GM12878 (cell line): ENCODE measurements around the gene ZNF792. TPM values are rescaled to one million over a fixed set of nuclear protein-coding genes. Genes with fewer than 3 reads are reported as not detected.

Experiments
- ATAC-seq: fragments of 200-7000 bp; cut with Tn5 transposase; 3 replicates; pipeline ENCODE4 v1.9.1; 2020; ENCODE audit warnings: mild to moderate bottlenecking, moderate library complexity
- BruUV-seq: library from RNA; stranded (reverse); fragments of 400-500 nt; replicated peaks from 2 replicates; lab custom pipeline; 2021; lab: Mats Ljungman, UMichigan
- CTCF ChIA-PET: fragments of 300-600 bp; sonication (Branson Sonifier 250); formaldehyde crosslinking; extraction: SDS; loops from one replicate; lab custom pipeline; 2021; ENCODE audit warnings: inconsistent platforms; lab: Yijun Ruan, JAX
- POLR2A ChIA-PET: fragments of 350-600 bp; formaldehyde crosslinking; extraction: SDS; loops from one replicate; lab custom pipeline; 2021; ENCODE audit warnings: inconsistent platforms; lab: Charles Lee
- RAD21 ChIA-PET: fragments of 300-600 bp; sonication (Branson Sonifier 250); formaldehyde crosslinking; loops from one replicate; lab custom pipeline; 2023; ENCODE audit warnings: antibody characterized with exemption; ENCODE audit not compliant: unreplicated experiment; lab: Charles Lee
- SMC1A ChIA-PET: fragments of 300-600 bp; sonication (Branson Sonifier 250); formaldehyde crosslinking; loops from one replicate; lab custom pipeline; 2023; ENCODE audit not compliant: unreplicated experiment, uncharacterized antibody; lab: Charles Lee
- DNase-seq: peaks from one replicate; pipeline ENCODE4 v3.0.0-alpha.2; 2011; ENCODE audit warnings: low read depth, low spot score
- FAIRE-seq: peaks from 3 replicates; lab custom pipeline; 2011; peaks lifted over from hg19 to GRCh38; lab: Jason Lieb, UNC
- H2AFZ ChIP-seq: 2 replicates; pipeline ENCODE4 v1.6.0; 2011; ENCODE audit warnings: low read depth, low read length, control low read depth; ENCODE audit not compliant: control insufficient read depth
- H3K27ac ChIP-seq: 2 replicates; pipeline ENCODE4 v1.5.1; 2011; ENCODE audit warnings: control low read depth; ENCODE audit not compliant: control insufficient read depth, insufficient read depth
- H3K27me3 ChIP-seq, 2 experiments: replicated peaks in 1 of 2; 2 replicates each; pipeline versions ENCODE4 v1.6.0 to v1.6.1; 2011; ENCODE audit warnings: low read length in 1 of 2; ENCODE audit not compliant: control insufficient read depth in 2 of 2, insufficient read depth in 2 of 2
- H3K36me3 ChIP-seq, 2 experiments: 2 replicates each; pipeline ENCODE4 v1.5.1; 2011; ENCODE audit warnings: low read length in 1 of 2; ENCODE audit not compliant: control insufficient read depth in 2 of 2, insufficient read depth in 2 of 2
- H3K4me1 ChIP-seq: 2 replicates; pipeline ENCODE4 v1.6.1; 2011; ENCODE audit warnings: mild to moderate bottlenecking, low read length, moderate library complexity, mixed read lengths; ENCODE audit not compliant: control insufficient read depth, insufficient read depth
- H3K4me2 ChIP-seq: 2 replicates; pipeline ENCODE4 v1.6.0; 2011; ENCODE audit warnings: control low read depth; ENCODE audit not compliant: control insufficient read depth, insufficient read depth
- H3K4me3 ChIP-seq: fragments of 200-600 bp; sonication (generic); 2 replicates; pipeline ENCODE4 v1.5.1; 2016
- H3K79me2 ChIP-seq: 2 replicates; pipeline ENCODE4 v1.6.0; 2011; ENCODE audit warnings: low read length; ENCODE audit not compliant: control insufficient read depth, insufficient read depth
- H3K9ac ChIP-seq: 2 replicates; pipeline ENCODE4 v1.8.0; 2011; ENCODE audit warnings: low read length, control low read depth, mixed read lengths; ENCODE audit not compliant: control insufficient read depth, insufficient read depth
- H3K9me3 ChIP-seq: replicated peaks from 3 replicates; pipeline ENCODE4 v1.5.1; 2011; ENCODE audit warnings: mild to moderate bottlenecking, low read length; ENCODE audit not compliant: control insufficient read depth, insufficient read depth
- H4K20me1 ChIP-seq: 2 replicates; pipeline ENCODE4 v1.6.0; 2011; ENCODE audit not compliant: control insufficient read depth, insufficient read depth
- BACH1 ChIP-seq: fragments of 450-650 bp; IDR thresholded peaks from 2 replicates; pipeline ENCODE4 v1.6.1; 2017; ENCODE audit warnings: mild to moderate bottlenecking, borderline replicate concordance
- CBX5 ChIP-seq: sonication (generic); IDR thresholded peaks from 2 replicates; pipeline ENCODE4 v1.6.1; 2016; ENCODE audit warnings: low read depth, moderate library complexity, mild to moderate bottlenecking, inconsistent platforms
- IKZF1 ChIP-seq: fragments of 450-650 bp; conservative IDR thresholded peaks from 2 replicates; pipeline ENCODE4 v1.6.1; 2017; ENCODE audit warnings: antibody characterized with exemption, mild to moderate bottlenecking
- MEF2A ChIP-seq: IDR thresholded peaks from 2 replicates; pipeline ENCODE4 v1.6.1; 2011; ENCODE audit warnings: low read depth, mild to moderate bottlenecking, low read length, moderate library complexity; ENCODE audit not compliant: insufficient read depth
- MTA2 ChIP-seq: fragments of 450-650 bp; IDR thresholded peaks from 2 replicates; pipeline ENCODE4 v1.6.1; 2016; ENCODE audit warnings: low read depth, mild to moderate bottlenecking, moderate library complexity
- MXI1 ChIP-seq: fragments of 150-350 bp; IDR thresholded peaks from 2 replicates; pipeline ENCODE4 v1.6.1; 2011; ENCODE audit warnings: low read depth, mild to moderate bottlenecking, inconsistent platforms, low read length, improper control_type of control experiment
- MYB ChIP-seq: fragments of 150-350 bp; IDR thresholded peaks from 2 replicates; pipeline ENCODE4 v1.6.1; 2014; ENCODE audit warnings: mild to moderate bottlenecking, low read depth, low read length, borderline replicate concordance
- NFXL1 ChIP-seq: fragments of 450-650 bp; IDR thresholded peaks from 2 replicates; pipeline ENCODE4 v1.6.1; 2017; ENCODE audit warnings: antibody characterized with exemption, mild to moderate bottlenecking, borderline replicate concordance
- NFYB ChIP-seq: IDR thresholded peaks from 2 replicates; pipeline ENCODE4 v1.6.1; 2011; ENCODE audit warnings: low read depth, mild to moderate bottlenecking, low read length, improper control_type of control experiment, moderate library complexity; ENCODE audit not compliant: insufficient read depth
- NR2C1 ChIP-seq: fragments of 450-650 bp; IDR thresholded peaks from 2 replicates; pipeline ENCODE4 v1.6.1; 2017; ENCODE audit warnings: antibody characterized with exemption, mild to moderate bottlenecking, moderate library complexity
- NR2C2 ChIP-seq: IDR thresholded peaks from 2 replicates; pipeline ENCODE4 v1.6.1; 2011; ENCODE audit warnings: borderline replicate concordance, low read depth; ENCODE audit not compliant: control insufficient read depth, insufficient read length
- NR2F1 ChIP-seq: fragments of 450-650 bp; conservative IDR thresholded peaks from 2 replicates; pipeline ENCODE4 v1.6.1; 2017; ENCODE audit warnings: mild to moderate bottlenecking
- POLR2A ChIP-seq: IDR thresholded peaks from 2 replicates; pipeline ENCODE4 v1.6.1; 2011; ENCODE audit warnings: low read depth, mild to moderate bottlenecking, low read length
- RFX5 ChIP-seq: IDR thresholded peaks from 2 replicates; pipeline ENCODE4 v1.6.1; 2011; ENCODE audit warnings: low read depth, low read length, improper control_type of control experiment
- TCF3 ChIP-seq: IDR thresholded peaks from 2 replicates; pipeline ENCODE4 v1.6.1; 2012; ENCODE audit warnings: low read depth, mild to moderate bottlenecking, low read length, borderline replicate concordance; ENCODE audit not compliant: insufficient read depth
- TCF7 ChIP-seq: IDR thresholded peaks from 2 replicates; pipeline ENCODE4 v1.6.1; 2014; ENCODE audit warnings: antibody characterized with exemption, borderline replicate concordance
- USF1 ChIP-seq: IDR thresholded peaks from 2 replicates; pipeline ENCODE4 v1.6.1; 2011; ENCODE audit warnings: borderline replicate concordance, low read depth, mild to moderate bottlenecking, moderate library complexity, mixed read lengths, low read length; ENCODE audit not compliant: insufficient read depth; ENCODE audit errors: extremely low read length
- YY1 ChIP-seq: IDR thresholded peaks from 2 replicates; pipeline ENCODE4 v1.6.1; 2011; ENCODE audit warnings: low read depth, mild to moderate bottlenecking, low read length
- ZNF24 ChIP-seq: fragments of 450-650 bp; IDR thresholded peaks from 2 replicates; pipeline ENCODE4 v1.6.1; 2017; ENCODE audit warnings: antibody characterized with exemption, mild to moderate bottlenecking
- WGBS: methylation state at CpG from one replicate; pipeline ENCODE4 v1.1.6; 2016; ENCODE audit warnings: low lambda C conversion rate; ENCODE audit not compliant: insufficient replicate concordance, insufficient coverage; ENCODE audit errors: missing lambda C conversion rate; 5-methylcytosine and 5-hydroxymethylcytosine counted together
- in situ Hi-C: fragments of 300-500 bp; cut with MboI; formaldehyde crosslinking; loops from 9 replicates; pipeline ENCODE4 v1.14.3; 2018; ENCODE audit warnings: mixed read lengths
- intact Hi-C: fragments of 100-400 bp; cut with micrococcal nuclease; formaldehyde crosslinking; loops from one replicate; pipeline ENCODE4 v1.14.2; 2022; ENCODE audit not compliant: unreplicated experiment
- polyA plus RNA-seq, 11 experiments: library from polyadenylated mRNA; depleted of rRNA in 4 of 11; unstranded in 6 of 11; stranded (reverse) in 5 of 11; fragments of >200 nt; fragmentation: Nextera tagmentation in 4 of 11; fragmentation: Illumina TruSeq in 1 of 11; extraction: Ambion mirVana in 4 of 11; extraction: Trizol in 1 of 11; gene quantifications; 1 replicate in 1 of 11; 2 replicates in 10 of 11; pipeline versions ENCODE4 v1.2.1 to v1.2.3, GENCODE V29; 2011 to 2016; ENCODE audit warnings: inconsistent platforms in 2 of 11, missing spikeins in 2 of 11, low read depth in 1 of 11
- total RNA-seq, 4 experiments: library from RNA; depleted of rRNA in 3 of 4; stranded (reverse); fragments of >200 nt in 3 of 4; fragmentation: Illumina TruSeq in 1 of 4; extraction: Trizol in 1 of 4; gene quantifications; 2 replicates each; pipeline versions ENCODE4 v1.2.1 to v1.2.3, GENCODE V29; 2013 to 2021
- TF ChIP-seq, protein P1 (sequence below): IDR thresholded peaks from 2 replicates; pipeline ENCODE4 v1.6.1; 2012; ENCODE audit warnings: low read depth, low read length, improper control_type of control experiment
- TF ChIP-seq, protein P2 (sequence below): fragments of 450-650 bp; IDR thresholded peaks from 2 replicates; pipeline ENCODE4 v1.6.1; 2017; ENCODE audit warnings: mild to moderate bottlenecking

Gene ZNF792
- total and polyA plus RNA-seq, 10 of the 15 experiments (the other 5 are each of a cell fraction or from before 2014, with no cell fraction given) = 0.53 to 4.8 (median 1.3) TPM

DNA sequence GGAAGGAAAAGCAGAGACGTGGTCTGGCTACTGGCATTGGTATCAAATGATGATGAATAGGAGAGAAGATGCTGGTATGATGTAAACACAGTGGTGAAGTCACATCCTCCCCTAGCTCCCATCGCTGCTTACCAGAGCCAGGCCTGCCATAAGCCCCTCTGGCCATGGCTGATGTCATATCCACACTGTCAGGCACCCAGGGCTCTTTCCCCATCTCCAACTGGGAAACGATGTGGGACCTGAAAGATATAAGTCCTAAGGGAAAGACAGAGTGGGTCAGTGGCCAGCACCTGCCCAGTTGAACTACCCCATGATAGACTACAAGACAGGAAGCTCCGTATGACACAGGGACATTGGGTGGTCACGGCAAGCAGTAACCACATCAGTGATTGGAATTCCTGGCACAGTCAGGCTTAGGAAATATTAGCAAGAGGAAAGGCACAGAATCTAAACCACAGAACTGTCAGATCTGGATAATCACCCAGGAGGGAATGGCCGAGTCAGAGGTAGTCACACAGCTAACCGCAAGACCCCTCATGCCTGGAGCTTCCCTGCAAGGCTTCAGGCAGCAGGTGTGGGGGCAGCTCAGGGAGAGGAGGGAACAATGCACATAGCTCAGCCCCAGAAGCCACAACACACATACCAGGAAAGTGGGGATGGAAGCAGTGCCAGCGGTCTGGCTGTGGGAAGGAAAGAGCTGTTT, 3.8 kb downstream of the ZNF792 start (continued):
- no peak for TF ChIP-seq MEF2A
- TF ChIP-seq ZNF24 = no peak
- no peak for TF ChIP-seq NR2F1
- TF ChIP-seq RFX5 = no peak
- TF ChIP-seq, protein P1, sequence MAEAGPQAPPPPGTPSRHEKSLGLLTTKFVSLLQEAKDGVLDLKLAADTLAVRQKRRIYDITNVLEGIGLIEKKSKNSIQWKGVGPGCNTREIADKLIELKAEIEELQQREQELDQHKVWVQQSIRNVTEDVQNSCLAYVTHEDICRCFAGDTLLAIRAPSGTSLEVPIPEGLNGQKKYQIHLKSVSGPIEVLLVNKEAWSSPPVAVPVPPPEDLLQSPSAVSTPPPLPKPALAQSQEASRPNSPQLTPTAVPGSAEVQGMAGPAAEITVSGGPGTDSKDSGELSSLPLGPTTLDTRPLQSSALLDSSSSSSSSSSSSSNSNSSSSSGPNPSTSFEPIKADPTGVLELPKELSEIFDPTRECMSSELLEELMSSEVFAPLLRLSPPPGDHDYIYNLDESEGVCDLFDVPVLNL = no peak
- TF ChIP-seq POLR2A = no peak

GRCh38 chr19:34959021-34959420, 5.0 kb downstream of the ZNF792 start:
- Histone ChIP-seq H2AFZ (no peak overlapping the region), H3K4me2 (no peak overlapping the region), H3K9ac (no peak overlapping the region), H3K4me3 (no peak overlapping the region), H3K79me2 (peaks cover 7% of the 10 kb centered on the region), H3K9me3 (peaks cover 44% of the 10 kb centered on the region), H3K27ac (no peak overlapping the region), H3K27me3 (no peaks in the 10 kb centered on the region), H3K36me3 (peaks cover 10 to 12% of the 10 kb centered on the region in 2 experiments; a peak in 3 of 4 replicates), H3K4me1 (peaks cover 4% of the 10 kb centered on the region), H4K20me1 (no peaks in the 10 kb centered on the region)
- DNase-seq (no peak), ATAC-seq (no peak), FAIRE-seq (no peak)
- SMC1A ChIA-PET = no interaction called here
- in situ Hi-C loops = loop anchor here (25.0 kb wide), 1 partner anchor 1403 kb away; no protein-coding TSS in a partner anchor
- POLR2A ChIA-PET = no interaction called here
- CTCF ChIA-PET = no interaction called here
- WGBS = 89% methylated on average over 7 of the region's 7 CpGs
- TF ChIP-seq MYB = no peak
- no peak for TF ChIP-seq MTA2
- TF ChIP-seq NFXL1 = no peak
- no peak for TF ChIP-seq NR2C1
- no peak for TF ChIP-seq TCF3
- TF ChIP-seq TCF7 = no peak
- TF ChIP-seq USF1 = no peak
- TF ChIP-seq YY1 = no peak
- no peak for TF ChIP-seq NFYB
- TF ChIP-seq IKZF1 = no peak
- no peak for TF ChIP-seq CBX5
- TF ChIP-seq MXI1 = no peak
- TF ChIP-seq NR2C2 = no peak
- no peak for TF ChIP-seq BACH1
- no peak for TF ChIP-seq NR2F1
- TF ChIP-seq, protein P2, sequence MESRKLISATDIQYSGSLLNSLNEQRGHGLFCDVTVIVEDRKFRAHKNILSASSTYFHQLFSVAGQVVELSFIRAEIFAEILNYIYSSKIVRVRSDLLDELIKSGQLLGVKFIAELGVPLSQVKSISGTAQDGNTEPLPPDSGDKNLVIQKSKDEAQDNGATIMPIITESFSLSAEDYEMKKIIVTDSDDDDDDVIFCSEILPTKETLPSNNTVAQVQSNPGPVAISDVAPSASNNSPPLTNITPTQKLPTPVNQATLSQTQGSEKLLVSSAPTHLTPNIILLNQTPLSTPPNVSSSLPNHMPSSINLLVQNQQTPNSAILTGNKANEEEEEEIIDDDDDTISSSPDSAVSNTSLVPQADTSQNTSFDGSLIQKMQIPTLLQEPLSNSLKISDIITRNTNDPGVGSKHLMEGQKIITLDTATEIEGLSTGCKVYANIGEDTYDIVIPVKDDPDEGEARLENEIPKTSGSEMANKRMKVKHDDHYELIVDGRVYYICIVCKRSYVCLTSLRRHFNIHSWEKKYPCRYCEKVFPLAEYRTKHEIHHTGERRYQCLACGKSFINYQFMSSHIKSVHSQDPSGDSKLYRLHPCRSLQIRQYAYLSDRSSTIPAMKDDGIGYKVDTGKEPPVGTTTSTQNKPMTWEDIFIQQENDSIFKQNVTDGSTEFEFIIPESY = no peak
- RAD21 ChIA-PET = no interaction called here
- intact Hi-C loops = no loop called here
- no TSS peak for BruUV-seq
